Brain microvascular endothelial cell (primary cell): ENCODE results near the gene SIAE.
A peak's percentile ranks its signal among the peaks of the same experiment; 100 is the strongest.

ENCODE experiments used
- DNase-seq: peaks from one replicate; pipeline ENCODE4 v3.0.0-alpha.2; 2020
- H3K27ac ChIP-seq: fragments of 250-450 bp; sonication (Bioruptor Pico); 2 replicates; pipeline ENCODE4 v1.5.1; 2020; ENCODE audit warnings: mild to moderate bottlenecking, moderate library complexity
- H3K27me3 ChIP-seq: fragments of 250-450 bp; sonication (Bioruptor Pico); replicated peaks from 2 replicates; pipeline ENCODE4 v1.5.1; 2020; ENCODE audit warnings: mild to moderate bottlenecking
- H3K36me3 ChIP-seq: fragments of 250-450 bp; sonication (Bioruptor Pico); replicated peaks from 2 replicates; pipeline ENCODE4 v1.5.1; 2020; ENCODE audit warnings: mild to moderate bottlenecking
- H3K4me3 ChIP-seq: 2 replicates; pipeline ENCODE4 v1.5.1; 2011; ENCODE audit warnings: low read depth, mild to moderate bottlenecking, control low read depth, low read length, moderate library complexity
- in situ Hi-C: cut with HindIII; loops from 2 replicates; pipeline ENCODE4 v1.10.0; 2017; ENCODE audit warnings: low sequenced_read_pairs, low pct_ligation_motif_present
- TF ChIP-seq, protein P1 (sequence below): IDR thresholded peaks from 2 replicates; pipeline ENCODE4 v1.5.1; 2011; ENCODE audit warnings: low read depth, mild to moderate bottlenecking, moderate library complexity, low read length, control low read depth, inconsistent platforms; ENCODE audit errors: missing control alignments

The SIAE gene

DNA sequence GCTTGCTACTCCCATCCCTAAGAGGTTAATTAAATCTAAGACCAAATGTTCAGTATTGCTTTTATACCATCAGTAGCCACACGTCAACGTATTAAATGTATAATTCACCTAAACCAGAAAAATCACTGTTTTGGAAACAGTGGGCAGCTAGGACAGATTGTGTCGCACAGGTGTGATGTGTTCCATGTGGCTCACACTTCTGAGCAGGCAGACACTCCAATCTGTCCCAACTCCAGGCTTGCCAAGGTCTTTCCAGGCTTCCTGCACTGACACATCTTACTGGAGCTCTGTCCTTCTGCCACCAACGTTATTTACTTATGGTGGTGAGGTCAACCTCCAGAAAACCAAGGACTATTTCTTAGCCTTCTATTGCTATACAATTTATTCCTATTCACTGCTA lies 11.4 kb downstream of the SIAE start:
- no peak overlapping the region for H3K4me3 ChIP-seq
- no peaks in the 10 kb centered on the region for H3K27me3 ChIP-seq
- no peaks in the 10 kb centered on the region for H3K36me3 ChIP-seq
- DNase-seq = no peak
- TF ChIP-seq, protein P1, sequence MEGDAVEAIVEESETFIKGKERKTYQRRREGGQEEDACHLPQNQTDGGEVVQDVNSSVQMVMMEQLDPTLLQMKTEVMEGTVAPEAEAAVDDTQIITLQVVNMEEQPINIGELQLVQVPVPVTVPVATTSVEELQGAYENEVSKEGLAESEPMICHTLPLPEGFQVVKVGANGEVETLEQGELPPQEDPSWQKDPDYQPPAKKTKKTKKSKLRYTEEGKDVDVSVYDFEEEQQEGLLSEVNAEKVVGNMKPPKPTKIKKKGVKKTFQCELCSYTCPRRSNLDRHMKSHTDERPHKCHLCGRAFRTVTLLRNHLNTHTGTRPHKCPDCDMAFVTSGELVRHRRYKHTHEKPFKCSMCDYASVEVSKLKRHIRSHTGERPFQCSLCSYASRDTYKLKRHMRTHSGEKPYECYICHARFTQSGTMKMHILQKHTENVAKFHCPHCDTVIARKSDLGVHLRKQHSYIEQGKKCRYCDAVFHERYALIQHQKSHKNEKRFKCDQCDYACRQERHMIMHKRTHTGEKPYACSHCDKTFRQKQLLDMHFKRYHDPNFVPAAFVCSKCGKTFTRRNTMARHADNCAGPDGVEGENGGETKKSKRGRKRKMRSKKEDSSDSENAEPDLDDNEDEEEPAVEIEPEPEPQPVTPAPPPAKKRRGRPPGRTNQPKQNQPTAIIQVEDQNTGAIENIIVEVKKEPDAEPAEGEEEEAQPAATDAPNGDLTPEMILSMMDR = no peak
- in situ Hi-C loops = no loop called here
- H3K27ac ChIP-seq = no peak overlapping the region

DNA sequence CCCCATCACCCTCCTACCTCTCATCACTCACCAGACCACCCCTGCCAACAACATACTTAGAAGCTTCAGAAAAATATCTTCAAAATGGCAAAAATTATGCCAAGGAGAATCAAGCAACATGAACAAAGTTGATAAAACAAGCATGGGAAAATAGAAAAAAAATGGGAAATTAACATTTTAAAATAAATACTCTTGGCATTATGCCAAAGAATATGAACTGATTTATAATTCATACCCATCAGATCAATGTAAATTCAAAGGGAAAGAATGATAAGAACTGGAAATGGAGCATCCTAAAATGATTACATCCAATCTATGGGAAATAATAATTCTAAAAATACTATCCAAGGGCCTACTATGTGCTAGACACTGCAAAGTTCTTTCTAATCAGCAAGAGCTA lies 12.0 kb downstream of the SIAE start:
- no peaks in the 10 kb centered on the region for H3K27me3 ChIP-seq
- no peaks in the 10 kb centered on the region for H3K36me3 ChIP-seq
- no peak for DNase-seq
- H3K4me3 ChIP-seq = no peak overlapping the region
- H3K27ac ChIP-seq = no peak overlapping the region
- TF ChIP-seq, protein P1 = no peak
- in situ Hi-C loops = no loop called here

DNA sequence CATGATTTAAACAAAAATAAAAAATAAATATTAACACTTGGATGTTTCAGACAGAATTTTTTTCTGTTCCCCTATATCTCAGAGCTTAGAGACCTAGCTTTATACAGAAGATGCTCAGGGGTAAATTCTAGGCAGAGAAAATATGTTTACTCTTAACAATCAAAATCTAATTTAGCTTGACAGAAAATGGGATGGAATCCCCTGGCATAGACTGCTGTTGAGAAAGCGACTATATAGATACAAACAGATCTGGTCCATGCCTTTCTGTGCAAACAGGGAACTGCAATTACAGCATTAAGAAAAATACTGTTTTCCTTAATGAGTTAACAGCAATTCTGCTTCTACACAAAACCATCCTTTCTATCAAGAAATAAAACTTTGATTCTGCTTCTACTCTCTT lies 14.6 kb downstream of the SIAE start:
- TF ChIP-seq, protein P1 = no peak
- Histone ChIP-seq H3K4me3 (no peak overlapping the region), H3K36me3 (no peaks in the 10 kb centered on the region), H3K27me3 (no peaks in the 10 kb centered on the region), H3K27ac (no peak overlapping the region)
- in situ Hi-C loops = no loop called here
- no peak for DNase-seq

DNA sequence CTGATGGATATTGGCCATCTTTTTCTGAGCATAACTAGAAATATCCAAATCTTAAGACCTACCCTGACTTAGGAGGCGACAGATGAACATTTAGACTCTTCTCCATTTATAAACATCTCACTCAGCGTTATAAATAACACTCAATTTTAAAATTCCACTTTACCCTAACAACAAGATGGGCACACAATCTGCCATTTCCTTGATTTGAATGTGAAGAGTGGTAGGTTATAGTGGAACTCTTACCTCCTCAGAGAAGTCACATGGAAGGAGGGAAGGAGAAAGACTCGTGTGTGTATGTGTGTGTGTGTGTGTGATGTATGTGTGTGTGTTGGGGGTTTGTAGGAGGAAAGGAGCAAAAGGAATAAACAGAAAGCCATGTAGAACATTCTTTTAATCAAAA lies 15.0 kb downstream of the SIAE start:
- DNase-seq = no peak

DNA sequence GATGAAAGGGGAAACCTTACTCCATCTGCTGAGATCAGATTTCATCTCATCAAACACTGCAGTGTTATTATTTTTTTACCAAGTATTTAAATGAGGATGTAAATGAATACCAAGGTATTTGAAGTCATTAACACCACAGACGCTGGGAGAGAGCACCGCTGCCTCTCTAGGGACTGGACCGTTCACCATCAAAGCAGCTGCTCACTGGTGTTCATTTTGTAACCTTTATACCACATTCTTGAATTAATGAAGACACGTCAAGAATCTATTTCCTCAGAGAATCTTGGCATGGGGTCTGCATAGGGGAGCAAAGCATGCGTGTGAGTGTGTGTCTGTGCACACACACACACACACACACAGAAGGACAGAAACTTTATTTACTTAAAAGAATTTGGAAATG lies 15.6 kb downstream of the SIAE start:
- H3K36me3 ChIP-seq = no peaks in the 10 kb centered on the region
- TF ChIP-seq, protein P1 = no peak
- in situ Hi-C loops = no loop called here
- no peak overlapping the region for H3K27ac ChIP-seq
- DNase-seq = no peak
- H3K27me3 ChIP-seq = no peaks in the 10 kb centered on the region
- H3K4me3 ChIP-seq = no peak overlapping the region

More for the DNA sequence above, 15.0 kb downstream of the SIAE start:
- Histone ChIP-seq H3K4me3 (no peak overlapping the region), H3K27ac (no peak overlapping the region), H3K36me3 (no peaks in the 10 kb centered on the region), H3K27me3 (no peaks in the 10 kb centered on the region)
- TF ChIP-seq, protein P1 = no peak
- in situ Hi-C loops = no loop called here

DNA sequence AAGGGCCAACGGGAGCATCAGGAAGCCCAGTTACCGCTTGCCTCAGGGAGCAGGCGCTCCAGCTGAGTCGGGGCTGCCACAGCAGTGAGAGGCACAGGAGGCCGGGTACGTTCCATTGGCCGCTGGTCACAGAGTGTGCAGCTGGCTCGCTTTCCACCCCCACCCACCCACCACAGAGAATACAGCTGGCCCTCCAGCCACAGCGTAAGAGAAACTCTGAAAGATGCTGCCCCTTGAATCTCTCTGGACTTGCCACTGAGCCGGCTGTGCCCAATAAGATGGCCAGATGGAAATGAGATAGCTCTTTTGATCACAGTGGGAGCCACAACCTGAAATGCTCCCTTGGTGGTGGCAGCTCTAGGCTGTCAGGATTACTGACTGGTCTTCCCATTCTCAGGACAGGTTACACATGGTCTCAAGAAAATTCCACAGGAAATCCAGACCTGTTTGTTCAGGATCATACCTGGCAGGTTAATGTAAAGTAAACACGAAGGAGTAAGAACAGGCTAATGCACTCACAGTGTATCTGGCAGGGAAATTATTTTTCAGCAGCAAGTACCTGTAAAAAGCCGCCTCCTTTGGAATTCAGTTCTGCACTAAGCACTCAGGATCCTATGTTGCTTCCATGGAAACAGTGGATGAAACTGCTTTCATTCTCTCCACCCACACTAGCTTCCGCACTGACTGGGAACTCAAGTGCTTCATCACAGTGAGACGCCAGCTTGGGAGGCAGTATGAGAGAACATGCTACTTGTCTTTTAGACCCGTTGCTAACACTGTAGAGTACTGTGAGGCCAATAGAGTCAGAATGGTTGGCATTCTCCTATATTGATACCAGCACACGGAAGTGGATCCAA lies 16.5 kb downstream of the SIAE start:
- TF ChIP-seq, protein P1 = no peak
- Histone ChIP-seq H3K27ac (no peak overlapping the region), H3K36me3 (no peaks in the 10 kb centered on the region), H3K4me3 (no peak overlapping the region), H3K27me3 (no peaks in the 10 kb centered on the region)
- peak; percentile 60 for DNase-seq
- in situ Hi-C loops = no loop called here
